DMS114 treated with DMSO at 0.1 percent for 48 hours (cell line): ENCODE measurements around the gene BAZ1B.
"Not testable (repeated sequence)": the region's sequence is repeated elsewhere in the genome, so short reads cannot be mapped to it uniquely, and the experiment has no call there.

Experiments used
- DNase-seq: peaks from one replicate; lab custom pipeline; 2025; ENCODE audit not compliant: unreplicated experiment; lab: John Stamatoyannopoulos, UW

BAZ1B gene

DNA sequence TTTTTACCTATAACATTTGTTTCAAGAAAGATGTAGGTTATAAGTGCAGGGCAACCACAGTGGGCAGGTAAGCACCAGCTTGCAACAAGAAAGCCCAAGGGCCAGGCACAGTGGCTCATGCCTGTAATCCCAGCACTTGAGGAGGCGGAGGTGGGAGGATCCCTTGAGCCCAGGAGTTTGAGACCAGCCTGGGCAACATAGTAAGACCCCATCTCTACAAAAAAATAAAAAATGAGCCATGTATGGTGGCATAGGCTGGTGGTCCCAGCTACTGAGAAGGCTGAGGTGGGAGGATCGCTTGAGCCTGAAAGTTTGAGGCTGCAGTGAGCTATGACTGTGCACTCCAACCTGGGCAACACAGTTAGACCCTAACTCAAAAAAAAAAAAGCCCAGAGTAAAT is 22.6 kb upstream of the BAZ1B start:
- no peak for DNase-seq

DNA sequence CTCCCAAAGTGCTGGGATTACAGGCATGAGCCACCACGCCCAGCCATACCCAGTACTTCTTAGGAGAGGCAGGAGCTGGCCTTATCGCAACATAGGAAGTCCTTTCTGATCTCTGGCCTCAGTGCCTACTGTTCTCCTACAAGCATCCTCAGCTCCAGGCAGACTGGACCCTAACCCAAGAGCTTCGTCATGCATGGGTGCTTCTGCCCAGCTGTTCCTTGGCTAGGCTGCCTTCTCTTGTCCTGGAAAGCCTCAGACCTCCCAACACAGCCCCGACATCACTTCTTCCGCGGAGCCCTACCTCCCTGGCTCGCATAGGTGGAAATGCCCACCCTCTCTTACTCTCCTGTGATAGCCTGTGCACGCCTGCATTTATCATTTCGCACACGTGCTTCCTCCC is 19.6 kb upstream of the BAZ1B start:
- DNase-seq = no peak

DNA sequence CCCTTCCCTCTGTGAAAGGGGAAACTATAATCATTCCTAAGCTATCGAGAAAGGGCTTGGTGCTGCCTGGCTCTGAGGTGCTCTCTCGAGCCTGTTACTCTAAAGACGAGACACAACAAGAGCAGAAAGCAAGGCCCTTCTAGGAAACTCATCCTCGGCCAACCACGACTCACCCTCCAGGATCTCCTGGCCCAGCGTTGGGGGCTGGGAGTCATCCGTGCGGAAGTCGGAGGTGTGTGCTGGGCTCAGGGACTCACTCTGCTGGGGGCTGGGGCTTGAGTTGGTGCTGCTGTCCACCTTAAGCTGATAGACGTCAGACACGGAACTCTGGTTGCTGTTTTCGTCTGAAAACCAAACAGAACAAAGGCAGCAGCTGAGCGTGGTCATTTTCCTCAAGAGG is 17.6 kb upstream of the BAZ1B start:
- no peak for DNase-seq

DNA sequence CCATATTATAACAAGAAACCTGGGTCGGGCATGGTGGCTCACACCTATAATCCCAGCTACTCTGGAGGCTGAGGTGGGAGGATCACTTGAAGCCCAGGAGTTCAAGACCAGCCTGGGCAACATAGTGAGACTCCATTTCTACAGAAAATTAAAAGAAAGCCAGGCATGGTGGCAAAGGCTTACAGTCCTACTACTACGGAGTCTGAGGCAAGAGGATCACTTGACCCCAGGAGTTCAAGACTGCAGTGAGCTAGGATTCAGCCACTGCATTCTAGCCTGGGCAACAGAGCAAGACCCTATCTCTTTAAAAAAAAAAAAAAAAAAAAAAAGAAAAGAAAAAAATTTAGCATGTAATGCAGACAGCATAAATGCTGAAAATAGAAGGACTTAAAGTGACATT is 16.4 kb upstream of the BAZ1B start:
- DNase-seq = not testable (repeated sequence)

DNA sequence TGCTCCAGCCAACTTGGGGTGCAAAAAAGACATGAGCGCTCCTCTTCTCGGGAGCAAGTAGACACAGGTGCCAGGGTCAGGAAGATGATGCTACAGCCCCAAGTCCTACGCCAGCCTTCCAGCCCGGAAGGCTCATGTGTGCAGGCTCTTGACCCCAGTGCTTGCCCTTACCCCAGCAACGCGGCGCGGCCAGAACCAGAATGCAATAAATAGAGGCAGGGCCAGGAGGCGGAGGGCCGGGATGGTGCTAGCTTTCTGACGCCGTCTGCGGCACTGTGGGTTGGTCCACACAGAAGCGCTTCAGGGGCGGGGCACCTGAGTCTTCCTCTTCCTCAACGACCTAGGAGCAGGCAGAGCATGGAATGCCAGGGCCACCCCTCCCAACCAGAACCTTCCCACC is 15.0 kb upstream of the BAZ1B start:
- DNase-seq = no peak

DNA sequence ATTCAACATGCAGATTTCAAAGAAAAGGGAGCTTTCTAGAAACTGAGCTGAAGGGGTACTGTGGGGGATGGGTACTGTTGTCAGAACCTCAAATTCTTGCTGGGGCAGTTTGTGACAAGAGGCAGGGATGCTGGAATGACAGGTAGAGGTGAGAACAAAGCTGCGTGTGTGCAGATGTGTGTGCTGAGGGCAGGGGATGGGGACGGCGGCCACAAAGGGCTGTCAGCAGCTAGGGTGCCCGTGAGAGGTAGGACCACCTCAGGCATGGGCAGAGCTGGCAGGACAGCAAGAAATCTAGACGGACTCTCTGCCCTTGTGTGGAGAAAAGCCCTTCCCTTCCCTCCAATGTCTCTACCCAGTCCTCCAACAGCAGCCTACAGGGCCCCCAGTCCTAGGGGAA is 14.4 kb upstream of the BAZ1B start:
- DNase-seq = no peak

DNA sequence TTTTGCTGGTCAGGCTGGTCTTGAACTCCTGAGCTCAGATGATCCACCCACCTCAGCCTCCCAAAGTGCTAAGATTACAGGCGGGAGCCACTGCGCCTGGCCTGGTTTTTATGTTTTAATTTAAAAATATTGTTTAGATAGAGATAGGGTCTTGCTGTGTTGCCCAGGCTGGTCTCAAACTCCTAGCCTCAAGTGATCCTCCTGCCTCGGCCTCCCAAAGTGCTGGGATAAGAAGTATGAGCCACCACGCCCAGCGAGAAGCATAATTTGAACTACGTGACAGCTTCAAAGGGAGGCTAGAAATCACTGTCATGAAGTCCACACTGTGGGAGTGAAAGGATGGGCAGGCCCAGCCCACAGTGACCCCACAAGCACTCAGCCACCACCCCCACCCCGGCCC is 13.8 kb upstream of the BAZ1B start:
- DNase-seq = not testable (repeated sequence)

DNA sequence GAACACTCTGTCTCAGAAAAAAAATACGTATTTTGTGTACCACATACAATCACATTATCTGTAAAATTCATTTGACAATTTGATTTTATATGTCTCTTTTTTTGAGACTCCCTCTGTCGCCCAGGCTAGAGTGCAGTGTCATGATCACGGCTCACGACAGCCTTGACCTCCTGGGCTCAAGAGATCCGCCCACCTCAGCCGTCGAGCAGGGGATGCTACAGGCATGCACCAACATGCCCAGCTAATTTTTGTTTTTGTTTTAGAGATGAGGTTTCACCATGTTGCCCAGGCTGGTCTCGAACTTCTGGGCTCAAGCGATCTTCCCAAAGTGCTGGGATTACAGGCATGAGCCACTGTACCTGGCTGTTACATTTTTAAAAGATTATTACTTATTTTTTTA is 11.6 kb upstream of the BAZ1B start:
- DNase-seq = no peak

DNA sequence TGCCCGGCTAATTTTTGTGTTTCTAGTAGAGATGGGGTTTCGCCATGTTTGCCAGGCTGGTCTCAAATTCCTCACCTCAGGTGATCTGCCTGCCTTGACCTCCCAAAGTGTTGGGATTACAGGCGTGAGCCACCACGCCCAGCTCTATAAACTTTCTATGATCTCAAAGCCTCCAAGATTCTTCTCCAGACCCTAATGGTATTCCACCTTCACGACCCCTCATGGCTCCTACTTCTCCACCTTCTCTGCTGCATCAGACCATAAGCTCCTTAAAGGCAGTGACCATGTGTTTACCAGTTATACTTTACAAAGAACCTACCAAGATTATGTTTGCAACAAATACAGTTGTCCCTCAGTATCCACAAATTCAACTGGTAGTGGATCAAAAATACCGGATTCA is 10.1 kb upstream of the BAZ1B start:
- no peak for DNase-seq

DNA sequence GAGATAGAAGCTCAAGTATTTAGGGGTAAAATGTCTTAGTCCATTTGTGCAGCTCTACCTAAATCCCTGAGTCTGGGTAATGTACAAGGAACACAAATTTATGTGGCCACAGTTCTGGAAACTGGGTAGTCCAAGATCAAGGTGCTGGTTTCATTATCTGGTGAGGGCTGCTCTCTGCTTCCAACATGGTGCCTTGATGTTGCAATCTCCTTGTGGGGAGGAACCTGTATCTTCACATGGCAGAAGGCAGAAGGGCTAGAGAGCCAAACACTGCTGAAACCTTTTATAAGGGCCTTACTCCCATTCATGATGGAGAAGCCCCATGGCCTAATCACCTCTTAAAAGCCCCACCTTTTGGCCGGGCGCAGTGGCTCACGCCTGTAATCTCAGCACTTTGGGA is 8.7 kb upstream of the BAZ1B start:
- DNase-seq = no peak

DNA sequence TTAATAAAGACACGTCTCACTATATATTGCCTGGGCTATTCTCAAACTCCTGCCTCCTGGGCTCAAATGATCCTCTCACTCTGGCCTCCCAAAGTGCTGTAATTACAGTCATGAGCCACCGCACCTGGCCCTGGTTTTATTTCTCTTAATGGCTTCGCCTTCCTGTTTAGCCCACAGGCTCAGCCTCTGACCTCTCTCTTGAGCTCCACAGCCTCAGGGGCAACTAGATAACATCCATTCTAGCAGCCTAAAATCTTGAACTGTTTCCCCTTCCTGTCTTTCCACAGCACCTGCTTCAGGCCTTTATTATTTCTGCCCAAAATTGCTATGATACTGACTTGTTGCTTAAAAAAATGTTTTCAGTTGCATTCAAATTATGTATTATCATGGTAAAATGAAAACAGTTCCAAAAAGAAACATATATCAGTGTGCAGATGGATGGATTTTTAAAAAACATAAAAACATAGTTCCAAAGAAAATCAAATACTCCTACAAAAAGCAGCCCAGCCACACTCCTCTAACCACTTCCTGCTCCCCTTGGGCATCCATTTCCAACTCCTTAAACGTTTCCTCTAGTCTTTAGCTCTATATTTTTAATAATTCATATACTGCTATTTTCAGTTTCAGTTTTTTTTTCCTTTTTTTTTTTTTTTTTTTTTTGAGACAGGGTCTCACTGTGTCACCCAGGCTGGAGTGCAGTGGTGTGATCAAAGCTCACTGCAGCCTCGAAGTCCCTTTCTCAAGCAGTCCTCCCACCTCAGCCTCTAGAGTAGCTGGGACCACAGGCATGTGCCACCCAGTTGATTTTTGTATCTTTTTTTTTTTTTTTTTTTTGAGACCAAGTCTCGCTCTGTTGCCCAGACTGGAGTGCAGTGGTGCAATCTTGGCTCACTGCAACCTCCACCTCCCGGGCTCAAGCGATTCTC is 5.1 kb upstream of the BAZ1B start:
- no peak for DNase-seq

DNA sequence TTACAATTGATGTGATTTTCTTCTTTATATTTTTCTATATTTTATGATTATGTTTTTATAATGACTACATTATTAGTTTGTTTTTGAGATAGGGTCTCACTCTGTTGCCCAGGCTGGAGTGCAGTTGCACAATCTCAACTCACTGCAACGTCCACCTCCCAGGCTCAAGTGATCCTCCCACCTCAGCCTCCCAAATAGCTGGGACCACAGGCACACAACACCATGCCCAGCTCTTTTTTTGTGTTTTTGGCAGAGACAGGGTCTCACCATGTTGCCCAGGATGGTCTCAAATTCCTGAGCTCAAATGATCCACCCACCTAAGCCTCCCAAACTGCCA is 4.0 kb upstream of the BAZ1B start:
- DNase-seq = not testable (repeated sequence)

DNA sequence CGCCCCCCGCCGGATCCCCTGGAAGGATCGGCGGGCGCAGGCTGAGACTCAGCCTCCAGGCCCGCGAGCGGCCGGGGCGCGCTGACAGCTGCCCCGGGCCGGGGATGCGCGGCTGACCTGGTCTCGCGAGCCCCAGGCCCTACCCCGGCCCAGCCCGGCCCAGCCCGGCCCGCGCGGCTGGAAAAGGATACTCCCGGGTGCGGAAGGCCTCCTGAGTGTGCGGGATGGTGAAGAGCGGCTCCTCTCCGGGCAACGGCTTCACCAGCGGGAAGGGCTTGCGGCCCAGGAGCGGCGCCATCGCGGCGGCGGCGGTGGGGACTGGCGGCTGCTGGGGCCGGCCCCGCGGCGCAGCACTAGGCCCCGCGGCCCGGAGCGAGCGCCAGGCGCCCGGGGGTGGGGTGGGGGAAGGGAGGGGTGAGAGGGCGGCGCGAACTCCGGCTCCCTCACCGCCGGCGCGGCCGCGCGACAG is 423 bp downstream of the BAZ1B start:
- DNase-seq = no peak

DNA sequence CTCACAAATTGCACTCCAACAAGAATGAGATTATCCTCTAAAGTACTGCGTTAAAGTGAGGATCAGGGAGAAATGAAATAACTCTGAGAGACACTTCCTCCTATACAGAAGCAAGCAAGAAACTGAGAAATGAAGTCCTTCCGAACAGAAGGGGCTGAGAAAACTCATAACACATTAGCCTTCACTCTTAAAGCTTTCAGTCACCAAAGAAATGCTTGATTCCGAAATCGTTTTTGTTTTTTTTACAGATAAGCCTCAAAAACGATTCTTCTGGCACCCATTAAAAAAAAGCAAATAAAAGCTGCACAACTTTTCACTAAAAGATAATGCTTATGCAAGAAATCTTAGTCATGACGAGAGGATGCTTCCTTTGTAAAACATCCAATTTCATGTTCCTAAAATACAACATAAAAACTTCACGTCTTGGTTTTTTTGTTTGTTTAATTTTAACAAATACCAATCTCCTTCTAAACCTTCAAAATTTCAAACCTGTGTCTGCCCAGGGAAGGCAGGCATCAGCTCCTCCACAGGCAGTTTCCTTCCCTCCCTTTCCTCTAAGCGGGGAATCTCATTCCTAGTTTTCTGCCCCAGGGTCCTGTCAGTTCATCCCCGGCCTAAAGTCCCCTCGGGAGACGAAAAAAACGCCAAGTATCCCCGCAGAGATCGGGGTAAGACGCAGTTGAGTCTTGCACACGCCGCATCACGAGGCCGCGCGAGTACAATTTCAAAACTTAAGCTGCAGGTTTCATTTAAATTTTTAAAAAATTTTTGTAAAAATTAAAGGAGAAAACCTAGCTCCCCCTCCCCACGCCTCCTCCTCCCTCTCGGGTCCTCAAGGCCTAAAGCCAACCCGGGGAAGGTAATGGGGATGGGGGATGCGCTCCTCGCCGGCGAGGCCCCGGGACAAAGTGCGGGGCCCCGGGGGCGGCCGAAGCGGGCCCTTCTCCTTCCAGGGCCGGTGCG is 1.1 kb downstream of the BAZ1B start:
- DNase-seq = no peak

DNA sequence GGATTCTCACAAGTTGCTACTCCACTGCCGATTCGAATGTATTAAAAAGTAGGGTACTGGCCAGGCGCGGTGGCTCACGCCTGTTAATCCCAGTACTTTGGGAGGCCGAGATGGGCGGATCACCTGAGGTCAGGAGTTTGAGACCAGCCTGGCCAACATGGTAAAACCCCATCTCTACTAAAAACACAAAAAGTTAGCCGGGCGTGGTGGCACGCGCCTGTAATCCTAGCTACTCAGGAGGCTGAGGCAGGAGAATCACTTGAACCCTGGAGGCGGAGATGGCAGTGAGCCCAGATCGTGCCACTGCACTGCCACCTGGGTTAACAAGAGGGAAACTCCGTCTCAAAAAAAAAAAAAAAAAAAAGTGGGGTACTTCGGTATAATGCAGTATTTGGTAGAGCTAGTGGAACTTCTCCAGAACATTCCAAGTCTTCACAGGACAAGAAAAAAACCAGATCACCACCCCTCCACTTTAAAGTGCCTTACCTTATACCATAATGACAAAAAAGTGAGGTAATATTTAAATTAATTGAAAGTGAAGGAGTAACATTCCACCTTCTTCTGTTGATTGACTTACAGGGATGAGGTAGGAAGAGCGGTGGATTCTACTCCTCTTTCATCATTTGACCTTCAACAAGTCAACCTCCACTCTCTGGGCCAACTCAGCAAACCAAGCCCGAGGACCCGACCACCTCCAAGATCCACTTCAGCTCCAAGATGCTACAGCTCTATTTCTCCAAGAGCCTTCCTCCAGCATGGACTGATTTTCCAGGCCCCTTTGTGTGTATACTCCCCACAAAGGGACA is 2.0 kb downstream of the BAZ1B start:
- no peak for DNase-seq

DNA sequence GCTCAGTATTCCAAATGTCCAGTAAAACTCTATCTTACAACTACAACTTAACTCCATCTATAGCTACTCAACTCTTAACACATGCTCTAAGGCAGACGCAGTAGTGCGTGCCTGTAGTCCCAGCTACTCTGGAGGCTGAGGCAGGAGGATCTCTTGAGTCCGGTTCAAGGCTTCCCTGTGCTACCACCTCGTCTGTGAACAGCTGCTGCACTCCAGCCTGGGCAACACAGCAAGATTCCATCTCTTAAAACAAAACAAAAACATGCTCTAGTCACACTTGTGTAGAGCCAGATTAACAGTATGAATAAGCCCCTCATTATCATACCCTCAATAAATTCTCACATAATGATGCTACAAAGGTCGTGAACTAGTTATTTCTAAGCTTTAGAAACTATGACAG is 3.6 kb downstream of the BAZ1B start:
- no peak for DNase-seq

DNA sequence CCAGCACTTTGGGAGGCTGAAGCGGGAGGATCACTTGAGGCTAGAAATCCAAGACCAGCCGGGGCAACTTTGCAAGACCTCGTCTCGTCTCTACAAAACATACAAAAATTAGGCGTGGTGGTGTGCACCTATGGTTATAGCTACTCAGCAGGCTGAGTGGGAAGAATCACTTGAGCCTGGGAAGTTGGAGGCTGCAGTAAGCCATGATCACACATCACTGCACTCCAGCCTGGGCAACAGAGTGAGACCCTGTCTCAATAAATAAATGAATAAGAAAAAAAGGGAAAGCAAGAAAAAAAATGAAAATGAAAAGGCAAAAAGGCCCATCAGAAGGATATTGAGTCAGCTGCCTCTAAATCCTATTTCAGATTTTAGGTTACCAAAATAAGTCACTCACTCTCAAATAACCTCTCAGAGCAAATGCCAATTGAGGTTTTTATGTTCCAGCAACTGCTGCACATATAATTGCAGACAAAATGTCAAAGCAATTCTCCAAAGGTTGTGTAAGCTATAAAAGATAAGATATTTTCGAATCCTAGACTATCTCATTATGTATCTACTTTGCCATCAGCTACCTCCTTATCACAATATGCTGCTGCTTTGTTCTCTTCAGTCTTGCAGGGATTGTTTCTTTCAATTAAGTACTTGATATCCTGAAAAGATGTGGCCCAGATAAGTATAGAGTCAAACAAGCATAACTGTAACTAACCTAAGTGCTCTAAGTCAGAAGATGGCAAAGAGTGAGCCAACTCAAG is 4.7 kb downstream of the BAZ1B start:
- DNase-seq = no peak

DNA sequence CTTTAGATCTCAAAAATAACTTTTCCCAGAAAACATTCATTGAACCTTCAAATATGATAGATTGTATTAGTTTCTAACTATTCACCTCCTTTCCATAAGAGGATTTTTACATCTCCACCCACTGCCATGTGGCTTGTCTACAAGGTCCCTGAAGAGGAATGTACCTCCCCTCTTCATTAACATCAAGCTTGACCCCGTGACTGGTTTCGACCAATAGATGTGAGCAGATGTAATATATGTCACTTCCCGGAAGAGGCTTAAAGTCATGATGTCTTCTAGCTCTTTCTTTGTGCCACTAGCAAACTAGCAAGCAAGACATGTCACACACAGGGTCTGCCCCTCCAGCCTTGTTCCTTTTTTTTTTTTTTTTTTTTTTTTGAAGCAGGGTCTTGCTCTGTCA is 6.9 kb downstream of the BAZ1B start:
- DNase-seq = no peak

DNA sequence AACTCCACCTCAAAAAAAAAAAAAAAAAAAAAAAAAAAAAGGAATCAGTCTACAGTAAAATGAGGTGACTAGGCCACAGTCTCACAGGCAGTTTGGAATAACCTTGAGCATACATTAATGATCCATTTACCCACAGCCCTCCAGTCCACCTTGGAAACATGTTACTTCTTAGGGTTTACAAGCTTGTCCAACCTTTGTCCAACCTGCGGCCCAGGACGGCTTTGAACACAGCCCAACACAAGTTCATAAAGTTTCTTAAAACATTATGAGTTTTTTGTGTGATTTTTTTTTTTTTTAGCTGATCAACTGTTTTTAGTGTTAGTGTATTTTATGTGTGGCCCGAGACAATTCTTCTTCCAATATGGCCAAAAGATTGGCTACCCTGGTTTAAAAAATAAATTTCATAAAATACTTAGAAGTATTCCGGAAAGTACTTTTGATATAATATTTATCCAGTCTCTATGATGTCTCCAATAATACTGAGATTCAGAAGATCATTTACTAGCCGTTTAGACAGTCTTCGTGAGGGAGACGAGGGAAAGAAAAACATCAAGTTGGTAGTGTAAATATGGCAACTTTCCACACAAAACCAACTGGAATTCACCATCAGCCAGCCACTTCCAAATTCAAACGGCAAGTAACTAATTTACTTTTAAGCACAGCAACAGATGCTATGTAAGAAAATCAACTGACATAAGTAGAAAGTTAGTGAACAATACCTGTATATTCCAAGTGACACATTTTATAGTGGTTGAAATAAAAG is 9.9 kb downstream of the BAZ1B start:
- no peak for DNase-seq

DNA sequence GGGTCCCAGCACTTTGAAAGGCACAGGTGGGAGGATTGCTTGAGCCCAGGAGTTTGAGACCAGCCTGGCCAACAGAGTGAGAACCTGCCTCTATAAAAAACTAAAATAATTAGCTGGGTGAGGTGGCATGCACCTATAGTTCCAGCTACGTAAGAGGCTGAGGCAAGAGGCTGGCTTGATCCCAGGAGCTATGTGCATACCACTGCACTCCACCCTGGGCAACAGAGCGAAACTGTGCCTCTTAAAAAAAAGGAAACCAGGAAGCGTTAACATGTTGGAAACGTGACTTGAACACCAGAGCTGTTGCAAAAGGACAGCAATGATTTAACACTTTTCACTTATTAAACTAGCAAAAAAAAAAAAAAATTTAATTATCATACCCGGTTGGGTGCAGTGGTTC is 12.6 kb downstream of the BAZ1B start:
- DNase-seq = no peak
